Measurements from ENCODE around the gene GUCY2D.
"Not testable (repeated sequence)": the region's sequence is repeated elsewhere in the genome, so short reads cannot be mapped to it uniquely, and the experiment has no call there.

DNA sequence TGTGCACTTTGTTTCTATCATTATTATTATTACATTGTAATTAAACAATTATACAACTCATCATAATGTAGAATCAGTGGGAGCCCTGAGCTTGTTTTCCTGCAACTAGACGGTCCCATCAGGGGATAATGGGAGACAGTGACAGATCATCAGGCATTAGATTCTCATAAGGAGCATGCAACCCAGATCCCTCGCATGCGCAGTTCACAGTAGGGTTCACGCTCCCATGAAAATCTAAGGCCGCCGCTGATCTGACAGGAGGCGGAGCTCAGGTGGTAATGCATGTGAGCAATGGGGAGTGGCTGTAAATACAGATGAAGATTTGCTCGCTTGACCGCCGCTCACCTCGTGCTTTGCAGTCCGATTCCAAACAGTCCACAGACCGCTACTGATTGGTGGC is 49.1 kb upstream of the GUCY2D start:
- TF ChIP-seq, protein P1, sequence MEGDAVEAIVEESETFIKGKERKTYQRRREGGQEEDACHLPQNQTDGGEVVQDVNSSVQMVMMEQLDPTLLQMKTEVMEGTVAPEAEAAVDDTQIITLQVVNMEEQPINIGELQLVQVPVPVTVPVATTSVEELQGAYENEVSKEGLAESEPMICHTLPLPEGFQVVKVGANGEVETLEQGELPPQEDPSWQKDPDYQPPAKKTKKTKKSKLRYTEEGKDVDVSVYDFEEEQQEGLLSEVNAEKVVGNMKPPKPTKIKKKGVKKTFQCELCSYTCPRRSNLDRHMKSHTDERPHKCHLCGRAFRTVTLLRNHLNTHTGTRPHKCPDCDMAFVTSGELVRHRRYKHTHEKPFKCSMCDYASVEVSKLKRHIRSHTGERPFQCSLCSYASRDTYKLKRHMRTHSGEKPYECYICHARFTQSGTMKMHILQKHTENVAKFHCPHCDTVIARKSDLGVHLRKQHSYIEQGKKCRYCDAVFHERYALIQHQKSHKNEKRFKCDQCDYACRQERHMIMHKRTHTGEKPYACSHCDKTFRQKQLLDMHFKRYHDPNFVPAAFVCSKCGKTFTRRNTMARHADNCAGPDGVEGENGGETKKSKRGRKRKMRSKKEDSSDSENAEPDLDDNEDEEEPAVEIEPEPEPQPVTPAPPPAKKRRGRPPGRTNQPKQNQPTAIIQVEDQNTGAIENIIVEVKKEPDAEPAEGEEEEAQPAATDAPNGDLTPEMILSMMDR (conservative IDR thresholded peaks at IDR 0.05; ENCODE audit: low read depth in 2 of 2) = not testable (repeated sequence)
- TF ChIP-seq CREB1 (CRISPR knock-in tag; IDR thresholded peaks at IDR 0.05; ENCODE audit: low read depth); POLR2AphosphoS5 (IDR thresholded peaks at IDR 0.05; ENCODE audit: low read depth); EZH2 (IDR thresholded peaks at IDR 0.05; ENCODE audit: low read depth, unreplicated experiment); EZH2phosphoT487 (IDR thresholded peaks at IDR 0.05; ENCODE audit: unreplicated experiment); JUNB (IDR thresholded peaks at IDR 0.05; ENCODE audit: unreplicated experiment); ZNF331 (CRISPR knock-in tag; IDR thresholded peaks at IDR 0.05; ENCODE audit: low read depth): not testable (repeated sequence)
- TF ChIP-seq, protein P2, sequence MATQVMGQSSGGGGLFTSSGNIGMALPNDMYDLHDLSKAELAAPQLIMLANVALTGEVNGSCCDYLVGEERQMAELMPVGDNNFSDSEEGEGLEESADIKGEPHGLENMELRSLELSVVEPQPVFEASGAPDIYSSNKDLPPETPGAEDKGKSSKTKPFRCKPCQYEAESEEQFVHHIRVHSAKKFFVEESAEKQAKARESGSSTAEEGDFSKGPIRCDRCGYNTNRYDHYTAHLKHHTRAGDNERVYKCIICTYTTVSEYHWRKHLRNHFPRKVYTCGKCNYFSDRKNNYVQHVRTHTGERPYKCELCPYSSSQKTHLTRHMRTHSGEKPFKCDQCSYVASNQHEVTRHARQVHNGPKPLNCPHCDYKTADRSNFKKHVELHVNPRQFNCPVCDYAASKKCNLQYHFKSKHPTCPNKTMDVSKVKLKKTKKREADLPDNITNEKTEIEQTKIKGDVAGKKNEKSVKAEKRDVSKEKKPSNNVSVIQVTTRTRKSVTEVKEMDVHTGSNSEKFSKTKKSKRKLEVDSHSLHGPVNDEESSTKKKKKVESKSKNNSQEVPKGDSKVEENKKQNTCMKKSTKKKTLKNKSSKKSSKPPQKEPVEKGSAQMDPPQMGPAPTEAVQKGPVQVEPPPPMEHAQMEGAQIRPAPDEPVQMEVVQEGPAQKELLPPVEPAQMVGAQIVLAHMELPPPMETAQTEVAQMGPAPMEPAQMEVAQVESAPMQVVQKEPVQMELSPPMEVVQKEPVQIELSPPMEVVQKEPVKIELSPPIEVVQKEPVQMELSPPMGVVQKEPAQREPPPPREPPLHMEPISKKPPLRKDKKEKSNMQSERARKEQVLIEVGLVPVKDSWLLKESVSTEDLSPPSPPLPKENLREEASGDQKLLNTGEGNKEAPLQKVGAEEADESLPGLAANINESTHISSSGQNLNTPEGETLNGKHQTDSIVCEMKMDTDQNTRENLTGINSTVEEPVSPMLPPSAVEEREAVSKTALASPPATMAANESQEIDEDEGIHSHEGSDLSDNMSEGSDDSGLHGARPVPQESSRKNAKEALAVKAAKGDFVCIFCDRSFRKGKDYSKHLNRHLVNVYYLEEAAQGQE (IDR thresholded peaks at IDR 0.05; ENCODE audit: unreplicated experiment) = not testable (repeated sequence)
- TF ChIP-seq, protein P3, sequence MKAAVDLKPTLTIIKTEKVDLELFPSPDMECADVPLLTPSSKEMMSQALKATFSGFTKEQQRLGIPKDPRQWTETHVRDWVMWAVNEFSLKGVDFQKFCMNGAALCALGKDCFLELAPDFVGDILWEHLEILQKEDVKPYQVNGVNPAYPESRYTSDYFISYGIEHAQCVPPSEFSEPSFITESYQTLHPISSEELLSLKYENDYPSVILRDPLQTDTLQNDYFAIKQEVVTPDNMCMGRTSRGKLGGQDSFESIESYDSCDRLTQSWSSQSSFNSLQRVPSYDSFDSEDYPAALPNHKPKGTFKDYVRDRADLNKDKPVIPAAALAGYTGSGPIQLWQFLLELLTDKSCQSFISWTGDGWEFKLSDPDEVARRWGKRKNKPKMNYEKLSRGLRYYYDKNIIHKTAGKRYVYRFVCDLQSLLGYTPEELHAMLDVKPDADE (IDR thresholded peaks at IDR 0.05) = not testable (repeated sequence)

Measured in GM23338 (cell line).